HFFc6 (cell line): ENCODE results near the gene ACOT13. TPM values are rescaled to one million over a fixed set of nuclear protein-coding genes. Genes with fewer than 3 reads are reported as not detected.
"Not testable (repeated sequence)": the region's sequence is repeated elsewhere in the genome, so short reads cannot be mapped to it uniquely, and the experiment has no call there.

Source experiments
- DNase-seq: peaks from one replicate; pipeline ENCODE4 v3.0.0-alpha.2; 2018
- H3K27ac Mint-ChIP-seq: 2 replicates; pipeline ENCODE4 v1.8.0; 2020; ENCODE audit warnings: mild to moderate bottlenecking, mixed read lengths
- H3K27me3 Mint-ChIP-seq: 2 replicates; pipeline ENCODE4 v1.8.0; 2021; ENCODE audit warnings: mild to moderate bottlenecking, moderate library complexity, mixed read lengths; ENCODE audit not compliant: insufficient read depth
- H3K36me3 Mint-ChIP-seq: 2 replicates; pipeline ENCODE4 v1.8.0; 2021; ENCODE audit warnings: low read depth, mixed read lengths
- H3K4me1 Mint-ChIP-seq: 2 replicates; pipeline ENCODE4 v1.8.0; 2020; ENCODE audit warnings: low read depth, mixed read lengths
- H3K4me3 Mint-ChIP-seq: 2 replicates; pipeline ENCODE4 v1.8.0; 2020; ENCODE audit warnings: mild to moderate bottlenecking, moderate library complexity, mixed read lengths
- H3K9me3 Mint-ChIP-seq: 2 replicates; pipeline ENCODE4 v1.8.0; 2020; ENCODE audit warnings: mild to moderate bottlenecking, mixed read lengths
- total RNA-seq, 6 experiments: library from RNA; stranded (reverse); fragmentation: NEBNext Ultra II Directional; extraction: Animal tissue kit (Norgen Biotek cat#: 25700); gene quantifications; 2 replicates in 1 of 6; 3 replicates in 5 of 6; pipeline ENCODE4 v1.2.3, GENCODE V29; 2021
- TF ChIP-seq, protein P1 (sequence below): fragments of 200-600 bp; sonication (generic); IDR thresholded peaks from 2 replicates; pipeline ENCODE4 v1.5.0; 2021; ENCODE audit warnings: antibody characterized with exemption, mild to moderate bottlenecking

Gene ACOT13
- total RNA-seq, 6 experiments from 2014 or later: 18.7 to 21.9 (median 19.8) TPM

DNA sequence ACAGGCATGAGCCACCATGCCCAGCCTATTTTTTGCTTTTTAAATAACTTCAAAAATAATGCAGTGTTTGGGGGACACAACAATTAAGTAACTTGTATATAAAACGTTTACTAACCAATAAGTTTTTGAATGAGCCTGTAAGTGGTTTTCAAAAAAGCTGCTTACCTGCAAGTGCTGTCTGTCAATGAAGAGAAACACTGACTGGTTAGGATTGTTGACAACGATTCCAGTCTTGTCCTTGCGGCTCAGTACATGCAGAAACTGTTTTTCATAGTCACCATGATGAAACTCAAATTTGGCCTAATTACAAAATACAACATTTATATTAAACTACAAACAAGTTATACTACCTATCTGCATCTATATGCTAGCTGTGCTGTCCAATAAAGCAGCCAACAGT is 41.7 kb downstream of the ACOT13 start:
- no peak overlapping the region for H3K4me3 Mint-ChIP-seq
- no peaks in the 10 kb centered on the region; the same call in 1 of the 2 replicates for H3K27me3 Mint-ChIP-seq
- H3K36me3 Mint-ChIP-seq: peaks cover 45% of the 10 kb centered on the region
- DNase-seq: no peak
- H3K4me1 Mint-ChIP-seq: peaks cover 6% of the 10 kb centered on the region
- no peaks in the 10 kb centered on the region for H3K9me3 Mint-ChIP-seq
- no peak overlapping the region; the same call in 1 of the 2 replicates for H3K27ac Mint-ChIP-seq
- TF ChIP-seq, protein P1, sequence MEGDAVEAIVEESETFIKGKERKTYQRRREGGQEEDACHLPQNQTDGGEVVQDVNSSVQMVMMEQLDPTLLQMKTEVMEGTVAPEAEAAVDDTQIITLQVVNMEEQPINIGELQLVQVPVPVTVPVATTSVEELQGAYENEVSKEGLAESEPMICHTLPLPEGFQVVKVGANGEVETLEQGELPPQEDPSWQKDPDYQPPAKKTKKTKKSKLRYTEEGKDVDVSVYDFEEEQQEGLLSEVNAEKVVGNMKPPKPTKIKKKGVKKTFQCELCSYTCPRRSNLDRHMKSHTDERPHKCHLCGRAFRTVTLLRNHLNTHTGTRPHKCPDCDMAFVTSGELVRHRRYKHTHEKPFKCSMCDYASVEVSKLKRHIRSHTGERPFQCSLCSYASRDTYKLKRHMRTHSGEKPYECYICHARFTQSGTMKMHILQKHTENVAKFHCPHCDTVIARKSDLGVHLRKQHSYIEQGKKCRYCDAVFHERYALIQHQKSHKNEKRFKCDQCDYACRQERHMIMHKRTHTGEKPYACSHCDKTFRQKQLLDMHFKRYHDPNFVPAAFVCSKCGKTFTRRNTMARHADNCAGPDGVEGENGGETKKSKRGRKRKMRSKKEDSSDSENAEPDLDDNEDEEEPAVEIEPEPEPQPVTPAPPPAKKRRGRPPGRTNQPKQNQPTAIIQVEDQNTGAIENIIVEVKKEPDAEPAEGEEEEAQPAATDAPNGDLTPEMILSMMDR: no peak

DNA sequence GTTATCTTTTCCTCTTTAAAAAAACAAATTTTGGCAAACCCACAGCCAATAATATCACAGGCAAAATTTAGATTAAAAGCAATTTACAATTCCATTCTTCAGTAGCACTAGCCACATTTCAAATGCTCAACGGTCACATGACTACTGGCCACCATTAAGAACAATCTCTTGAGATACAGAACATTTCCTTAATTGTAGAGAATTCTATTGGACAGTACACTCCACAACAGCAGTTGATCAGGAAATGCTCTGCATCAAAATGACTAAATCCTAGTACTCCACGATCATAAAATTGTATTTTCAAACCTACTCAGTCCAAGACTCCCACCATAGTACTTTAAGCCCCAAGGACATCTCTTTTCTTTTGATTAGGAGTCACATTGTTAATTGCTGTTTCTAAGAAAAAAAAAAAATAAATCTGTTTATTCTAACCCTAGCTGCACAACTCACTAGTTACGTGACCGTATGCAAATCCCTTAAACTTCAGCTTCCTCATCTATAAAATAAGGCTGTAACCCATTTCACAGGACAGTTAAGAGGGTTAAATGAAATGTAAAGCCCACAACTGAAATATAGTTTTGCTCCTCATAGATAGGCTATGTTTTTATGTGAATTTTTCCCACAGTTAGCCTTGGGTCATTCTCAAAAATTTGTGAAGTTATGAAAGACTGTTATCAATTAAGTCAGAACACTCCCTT is 42.3 kb downstream of the ACOT13 start:
- Mint-ChIP-seq H3K36me3 (peaks cover 45% of the 10 kb centered on the region), H3K9me3 (no peaks in the 10 kb centered on the region), H3K4me3 (no peak overlapping the region), H3K27ac (no peak overlapping the region; the same call in 1 of the 2 replicates), H3K27me3 (no peaks in the 10 kb centered on the region; the same call in 1 of the 2 replicates), H3K4me1 (peaks cover 12% of the 10 kb centered on the region)
- no peak for DNase-seq
- TF ChIP-seq, protein P1: no peak

DNA sequence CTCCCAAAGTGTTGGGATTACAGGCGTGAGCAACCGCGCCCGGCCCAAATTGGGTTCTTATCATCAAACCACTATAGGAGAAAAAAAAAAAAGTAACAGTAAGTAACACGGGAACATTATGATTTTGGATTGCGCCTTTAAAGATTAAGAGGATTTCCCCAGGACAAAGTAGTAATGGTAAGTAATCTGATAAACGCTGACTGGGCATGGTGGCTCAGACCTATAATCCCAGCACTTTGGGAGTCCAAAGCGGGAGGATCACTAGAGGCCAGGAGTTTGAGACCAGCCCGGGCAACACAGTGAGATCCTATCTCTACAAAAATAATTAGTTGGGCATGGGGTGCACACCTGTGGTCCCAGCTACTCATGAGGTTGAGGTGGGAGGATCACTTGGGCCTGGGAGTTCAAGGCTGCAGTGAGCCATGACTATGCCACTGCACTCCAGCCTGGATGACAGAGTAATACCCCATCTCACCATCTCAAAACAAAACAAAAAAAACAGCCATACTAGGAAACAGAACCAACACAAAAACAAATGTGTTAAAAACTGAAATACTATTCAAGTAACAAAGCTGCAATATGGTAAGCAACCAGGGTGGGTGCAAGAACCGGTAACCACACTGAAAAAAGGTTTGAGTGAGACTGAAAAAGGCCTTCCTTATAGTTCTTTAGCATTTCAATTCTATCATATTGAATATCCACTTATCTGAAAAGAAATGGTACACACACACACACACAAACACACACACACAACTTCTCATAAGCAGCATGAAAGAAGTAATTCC is 43.8 kb downstream of the ACOT13 start:
- H3K27ac Mint-ChIP-seq: peak overlapping the region; percentile 6
- H3K36me3 Mint-ChIP-seq: peaks cover 50% of the 10 kb centered on the region
- TF ChIP-seq, protein P1: no peak
- DNase-seq: no peak
- peaks cover 2% of the 10 kb centered on the region; the same call in 1 of the 2 replicates for H3K27me3 Mint-ChIP-seq
- no peak overlapping the region for H3K4me3 Mint-ChIP-seq
- H3K4me1 Mint-ChIP-seq: peaks cover 22% of the 10 kb centered on the region
- no peaks in the 10 kb centered on the region for H3K9me3 Mint-ChIP-seq

DNA sequence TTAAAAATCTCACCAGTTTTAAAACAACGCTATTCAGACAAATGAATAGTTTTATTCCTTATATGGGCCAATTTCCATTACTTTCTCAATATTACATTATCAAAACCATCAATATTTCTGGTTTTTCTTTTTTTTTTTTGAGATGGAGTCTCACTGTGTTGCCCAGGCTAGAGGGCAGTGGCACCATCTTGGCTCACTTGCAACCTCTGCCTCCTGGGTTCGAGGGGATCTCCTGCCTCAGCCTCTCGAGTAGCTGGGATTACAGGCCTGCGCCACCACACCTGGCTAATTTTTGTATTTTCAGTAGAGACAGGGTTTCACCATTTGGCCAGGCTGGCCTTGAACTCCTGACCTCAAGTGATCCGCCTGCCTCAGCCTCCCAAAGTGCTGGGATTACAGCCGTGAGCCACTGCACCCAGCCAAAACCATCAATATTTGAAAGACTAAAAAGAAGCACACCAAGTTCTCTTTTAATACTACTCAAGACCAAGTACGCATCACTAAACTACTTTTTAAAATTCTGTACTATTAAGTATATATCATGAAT is 49.8 kb downstream of the ACOT13 start:
- H3K27ac Mint-ChIP-seq: peak overlapping the region; percentile 100; the same call in 1 of the 2 replicates
- not testable (repeated sequence) for H3K9me3 Mint-ChIP-seq, DNase-seq
- H3K4me3 Mint-ChIP-seq: peak overlapping the region; percentile 96
- H3K4me1 Mint-ChIP-seq: peaks cover 55% of the 10 kb centered on the region
- H3K36me3 Mint-ChIP-seq: peaks cover 66% of the 10 kb centered on the region
- peaks cover 16% of the 10 kb centered on the region for H3K27me3 Mint-ChIP-seq

DNA sequence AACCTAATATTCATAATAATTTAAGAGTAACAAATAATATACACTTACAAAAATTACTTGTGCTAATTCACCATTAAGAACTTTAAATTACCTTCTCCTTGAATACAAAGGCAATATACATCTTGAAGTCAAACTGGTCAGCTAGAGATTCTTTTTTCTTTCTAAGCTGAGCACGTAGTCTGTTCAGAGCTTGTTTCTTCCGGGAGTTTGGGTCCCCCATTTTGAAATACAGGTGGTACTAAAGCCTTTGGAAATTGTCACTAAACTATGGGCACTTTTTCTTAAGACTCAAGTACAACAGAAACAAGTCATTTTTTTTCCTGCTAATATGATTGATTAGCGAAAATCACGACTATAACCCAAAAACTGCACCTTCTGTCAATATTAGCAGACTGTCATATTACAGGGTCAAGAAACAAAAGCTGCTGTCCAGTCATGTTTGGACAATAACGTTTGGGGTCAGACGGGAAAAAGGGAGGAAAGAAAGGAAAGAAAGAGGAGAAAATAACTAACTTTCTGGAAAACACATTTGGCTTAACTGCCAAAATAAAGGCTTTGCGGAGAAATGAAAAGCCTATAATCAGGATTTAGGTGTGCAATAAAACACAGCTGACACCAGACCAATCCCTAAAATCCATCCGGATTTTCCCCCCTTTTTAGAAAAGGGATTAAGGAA is 51.7 kb downstream of the ACOT13 start:
- TF ChIP-seq, protein P1: no peak
- Mint-ChIP-seq H3K9me3 (no peaks in the 10 kb centered on the region), H3K27me3 (peaks cover 16% of the 10 kb centered on the region), H3K4me1 (peaks cover 58% of the 10 kb centered on the region), H3K27ac (peak overlapping the region; percentile 100), H3K36me3 (peaks cover 59% of the 10 kb centered on the region), H3K4me3 (peak overlapping the region; percentile 96)
- DNase-seq: no peak
